ENCODE measurements around the gene ZNFX1. TPM values are rescaled to one million over a fixed set of nuclear protein-coding genes. Genes with fewer than 3 reads are reported as not detected.

The ZNFX1 gene
- total and polyA plus RNA-seq, 11 donors, result 6.4 to 55.8 (median 26.4) TPM

GRCh38 chr20:49323622-49324238 lies 45.9 kb upstream of the ZNFX1 start:
- TF ChIP-seq POLR2A (IDR thresholded peaks at IDR 0.05), result no peak
- TF ChIP-seq, protein P1, sequence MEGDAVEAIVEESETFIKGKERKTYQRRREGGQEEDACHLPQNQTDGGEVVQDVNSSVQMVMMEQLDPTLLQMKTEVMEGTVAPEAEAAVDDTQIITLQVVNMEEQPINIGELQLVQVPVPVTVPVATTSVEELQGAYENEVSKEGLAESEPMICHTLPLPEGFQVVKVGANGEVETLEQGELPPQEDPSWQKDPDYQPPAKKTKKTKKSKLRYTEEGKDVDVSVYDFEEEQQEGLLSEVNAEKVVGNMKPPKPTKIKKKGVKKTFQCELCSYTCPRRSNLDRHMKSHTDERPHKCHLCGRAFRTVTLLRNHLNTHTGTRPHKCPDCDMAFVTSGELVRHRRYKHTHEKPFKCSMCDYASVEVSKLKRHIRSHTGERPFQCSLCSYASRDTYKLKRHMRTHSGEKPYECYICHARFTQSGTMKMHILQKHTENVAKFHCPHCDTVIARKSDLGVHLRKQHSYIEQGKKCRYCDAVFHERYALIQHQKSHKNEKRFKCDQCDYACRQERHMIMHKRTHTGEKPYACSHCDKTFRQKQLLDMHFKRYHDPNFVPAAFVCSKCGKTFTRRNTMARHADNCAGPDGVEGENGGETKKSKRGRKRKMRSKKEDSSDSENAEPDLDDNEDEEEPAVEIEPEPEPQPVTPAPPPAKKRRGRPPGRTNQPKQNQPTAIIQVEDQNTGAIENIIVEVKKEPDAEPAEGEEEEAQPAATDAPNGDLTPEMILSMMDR (IDR thresholded peaks at IDR 0.05), result peak in 6 of 12 donors; percentile 15 to 42 (median 26)
- intact Hi-C loops (cut with DNase I), result no loop called here
- peak in 1 of 5 donors; percentile 19 for DNase-seq
- H3K9me3 ChIP-seq, result no peaks in the 10 kb centered on the region
- peaks cover 0 to 20% (median 5%) of the 10 kb centered on the region in 12 donors for H3K4me1 ChIP-seq
- H3K27ac ChIP-seq, result no peak overlapping the region
- peak; percentile 17 to 76 (median 66) for ATAC-seq
- no peaks in the 10 kb centered on the region for H3K36me3 ChIP-seq
- peaks cover 7 to 40% (median 26%) of the 10 kb centered on the region in 9 donors for H3K27me3 ChIP-seq
- H3K4me3 ChIP-seq, result no peak overlapping the region
- WGBS, 4 donors, result 57 to 68% (median 65%) methylated on average over 8 to 9 of the region's 9 CpGs

GRCh38 chr20:49320460-49320859 lies 42.6 kb upstream of the ZNFX1 start:
- intact Hi-C loops (cut with DNase I), result no loop called here
- 0% methylated on average over 1 of the region's 1 CpG for WGBS, 4 donors
- peaks cover 16 to 67% (median 43%) of the 10 kb centered on the region in 9 donors for H3K27me3 ChIP-seq
- ATAC-seq, result no peak
- H3K4me3 ChIP-seq, result no peak overlapping the region
- no peaks in the 10 kb centered on the region for H3K36me3 ChIP-seq
- no peak overlapping the region for H3K27ac ChIP-seq
- TF ChIP-seq, protein P1 (IDR thresholded peaks at IDR 0.05), result peak in 3 of 12 donors; percentile 17 to 33 (median 30)
- no peak for TF ChIP-seq POLR2A (IDR thresholded peaks at IDR 0.05)
- DNase-seq, result no peak
- no peaks in the 10 kb centered on the region for H3K9me3 ChIP-seq
- peaks cover 4 to 27% (median 13%) of the 10 kb centered on the region in 12 donors for H3K4me1 ChIP-seq

DNA sequence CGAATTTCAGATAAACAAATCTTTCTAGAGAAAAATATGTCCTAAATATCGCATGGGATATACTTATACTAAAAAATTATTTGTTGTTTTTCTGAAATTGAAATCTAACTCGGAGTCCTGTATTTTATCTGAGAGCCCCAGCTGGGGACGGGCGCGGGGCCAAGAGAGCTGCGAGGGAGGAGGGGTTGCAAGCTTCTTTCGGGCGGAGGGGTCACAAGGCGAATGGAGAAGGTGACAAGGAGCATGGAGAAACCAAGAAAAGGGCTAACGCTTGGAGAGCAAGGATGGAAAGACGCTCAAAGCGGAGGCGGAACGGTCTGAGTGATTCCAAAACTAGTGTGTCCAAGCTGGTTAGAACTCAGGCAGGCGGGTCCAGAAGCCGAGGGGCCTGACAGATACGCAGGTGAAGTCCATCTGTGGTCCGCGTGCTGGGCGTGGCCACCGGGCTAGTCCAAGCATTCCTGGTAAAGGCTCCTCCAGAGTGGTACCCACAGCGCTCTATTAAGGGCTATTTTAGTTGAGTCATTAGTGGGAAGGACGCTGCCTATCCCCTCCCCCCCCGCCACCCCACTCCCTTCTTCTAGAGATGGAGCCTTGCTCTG lies 41.5 kb upstream of the ZNFX1 start:
- Histone ChIP-seq H3K27me3 (peaks cover 16 to 67% (median 43%) of the 10 kb centered on the region in 9 donors), H3K4me3 (peak overlapping the region in 9 of 12 donors; percentile 6 to 47 (median 41)), H3K4me1 (peaks cover 4 to 27% (median 13%) of the 10 kb centered on the region in 12 donors), H3K9me3 (no peaks in the 10 kb centered on the region), H3K36me3 (no peaks in the 10 kb centered on the region), H3K27ac (no peak overlapping the region)
- 13 to 19% (median 16%) methylated on average over 23 to 25 of the region's 25 CpGs for WGBS, 4 donors
- peak in 1 of 5 donors; percentile 26 for DNase-seq
- intact Hi-C loops (cut with DNase I), result no loop called here
- no peak for ATAC-seq
- TF ChIP-seq, protein P1 (IDR thresholded peaks at IDR 0.05), result no peak
- no peak for TF ChIP-seq POLR2A (IDR thresholded peaks at IDR 0.05)

GRCh38 chr20:49318430-49319207 lies 40.8 kb upstream of the ZNFX1 start:
- peaks cover 4 to 21% (median 13%) of the 10 kb centered on the region in 12 donors for H3K4me1 ChIP-seq
- no peaks in the 10 kb centered on the region for H3K36me3 ChIP-seq
- WGBS, 4 donors, result 1 to 2% (median 1%) methylated on average over 30 to 70 of the region's 70 CpGs
- H3K27ac ChIP-seq, result no peak overlapping the region
- ATAC-seq, result peak in 3 of 4 donors; percentile 20 to 44 (median 43)
- peak overlapping the region; percentile 6 to 47 (median 36) for H3K4me3 ChIP-seq
- H3K9me3 ChIP-seq, result no peaks in the 10 kb centered on the region
- intact Hi-C loops (cut with DNase I), result no loop called here
- no peak for TF ChIP-seq POLR2A (IDR thresholded peaks at IDR 0.05)
- TF ChIP-seq, protein P1 (IDR thresholded peaks at IDR 0.05), result no peak
- H3K27me3 ChIP-seq, result peaks cover 16 to 67% (median 43%) of the 10 kb centered on the region in 9 donors
- no peak for DNase-seq

All from heart left ventricle (tissue), 16 donors.